CD14-positive monocyte (primary cell): Measurements from ENCODE around the gene MED20. TPM values are rescaled to one million over a fixed set of nuclear protein-coding genes. Genes with fewer than 3 reads are reported as not detected.

Experiments used
- DNase-seq, 3 donors: peaks; one replicate each; pipeline ENCODE4 v3.0.0-alpha.2; 2011 to 2022
- H2AFZ ChIP-seq: 2 replicates; pipeline ENCODE4 v1.6.0; 2012; ENCODE audit warnings: mild to moderate bottlenecking, low read depth, low read length, inconsistent platforms; ENCODE audit not compliant: insufficient read depth, poor library complexity, severe bottlenecking
- H3K27ac ChIP-seq, 2 donors: 1 replicate in 1 of 2; 2 replicates in 1 of 2; pipeline ENCODE4 v1.5.1; 2012 to 2013; ENCODE audit warnings: low read length in 2 of 2, control low read depth in 1 of 2, inconsistent platforms in 1 of 2, low read depth in 1 of 2, mild to moderate bottlenecking in 1 of 2
- H3K27me3 ChIP-seq, 2 donors: one replicate each; pipeline versions ENCODE4 v1.6.0 to v1.6.1; 2011 to 2013; ENCODE audit warnings: low read length in 2 of 2; ENCODE audit not compliant: control insufficient read depth in 2 of 2, insufficient read depth in 2 of 2
- H3K36me3 ChIP-seq, 2 donors: replicated peaks in 1 of 2; 1 replicate in 1 of 2; 2 replicates in 1 of 2; pipeline versions ENCODE4 v1.5.1 to v1.6.1; 2012 to 2013; ENCODE audit warnings: low read length in 2 of 2, control low read depth in 1 of 2, inconsistent platforms in 1 of 2, mild to moderate bottlenecking in 1 of 2; ENCODE audit not compliant: insufficient read depth in 2 of 2, control insufficient read depth in 1 of 2
- H3K4me1 ChIP-seq, 2 donors: 1 replicate in 1 of 2; 2 replicates in 1 of 2; pipeline versions ENCODE4 v1.5.1 to v1.6.1; 2012 to 2013; ENCODE audit warnings: low read length in 2 of 2, control low read depth in 1 of 2, inconsistent platforms in 1 of 2, mild to moderate bottlenecking in 1 of 2, moderate library complexity in 1 of 2; ENCODE audit not compliant: insufficient read depth in 2 of 2, control insufficient read depth in 1 of 2
- H3K4me2 ChIP-seq: replicated peaks from 2 replicates; pipeline ENCODE3; 2012; ENCODE audit warnings: low read length, moderate library complexity, mild to moderate bottlenecking; ENCODE audit not compliant: poor library complexity, severe bottlenecking; ENCODE audit errors: extremely low read depth
- H3K4me3 ChIP-seq, 3 experiments: fragments of 200-600 bp in 1 of 3; sonication (generic) in 1 of 3; replicated peaks in 1 of 3; 1 replicate in 2 of 3; 2 replicates in 1 of 3; pipeline ENCODE4 v1.5.1; 2011 to 2013; ENCODE audit warnings: low read length in 3 of 3, mild to moderate bottlenecking in 3 of 3, control low read depth in 2 of 3, low read depth in 2 of 3, inconsistent platforms in 1 of 3, moderate library complexity in 1 of 3
- H3K79me2 ChIP-seq: 2 replicates; pipeline ENCODE4 v1.6.0; 2012; ENCODE audit warnings: mild to moderate bottlenecking, control low read depth, inconsistent platforms, low read length, moderate library complexity; ENCODE audit not compliant: insufficient read depth
- H3K9ac ChIP-seq: 2 replicates; pipeline ENCODE4 v1.6.0; 2017; ENCODE audit warnings: low read length, mild to moderate bottlenecking; ENCODE audit not compliant: insufficient read depth, poor library complexity, severe bottlenecking
- H3K9me3 ChIP-seq, 2 donors: replicated peaks in 1 of 2; 1 replicate in 1 of 2; 2 replicates in 1 of 2; pipeline versions ENCODE4 v1.5.1 to v1.6.1; 2012 to 2013; ENCODE audit warnings: low read length in 2 of 2, control low read depth in 1 of 2; ENCODE audit not compliant: control insufficient read depth in 1 of 2, insufficient read depth in 1 of 2
- H4K20me1 ChIP-seq: 2 replicates; pipeline ENCODE4 v1.6.0; 2012; ENCODE audit warnings: mild to moderate bottlenecking, low read length, control low read depth, moderate library complexity; ENCODE audit not compliant: insufficient read depth
- H3K27ac Mint-ChIP-seq, 7 donors: one replicate each; pipeline ENCODE4 v1.8.0; 2020; ENCODE audit warnings: mild to moderate bottlenecking in 7 of 7, mixed read lengths in 7 of 7, moderate library complexity in 6 of 7, inconsistent platforms in 2 of 7
- H3K27me3 Mint-ChIP-seq, 3 donors: one replicate each; pipeline ENCODE4 v1.8.0; 2021 to 2022; ENCODE audit warnings: low read depth in 3 of 3, mild to moderate bottlenecking in 3 of 3, mixed read lengths in 3 of 3, moderate library complexity in 3 of 3, inconsistent platforms in 1 of 3
- H3K36me3 Mint-ChIP-seq, 2 donors: one replicate each; pipeline ENCODE4 v1.8.0; 2020; ENCODE audit warnings: mixed read lengths in 2 of 2, inconsistent platforms in 1 of 2, mild to moderate bottlenecking in 1 of 2
- H3K4me1 Mint-ChIP-seq: one replicate; pipeline ENCODE4 v1.8.0; 2020; ENCODE audit warnings: mild to moderate bottlenecking, mixed read lengths
- H3K4me3 Mint-ChIP-seq, 2 donors: one replicate each; pipeline ENCODE4 v1.8.0; 2020; ENCODE audit warnings: mild to moderate bottlenecking in 2 of 2, mixed read lengths in 2 of 2, moderate library complexity in 1 of 2
- H3K9me3 Mint-ChIP-seq, 7 donors: one replicate each; pipeline ENCODE4 v1.8.0; 2020 to 2022; ENCODE audit warnings: mixed read lengths in 7 of 7, mild to moderate bottlenecking in 6 of 7, moderate library complexity in 6 of 7, inconsistent platforms in 2 of 7
- CTCF ChIP-seq: fragments of 200-600 bp; IDR thresholded peaks from one replicate; pipeline ENCODE4 v1.8.0; 2022; ENCODE audit warnings: antibody characterized with exemption, mild to moderate bottlenecking
- WGBS: methylation state at CpG from one replicate; pipeline ENCODE4 v1.1.5; 2013; ENCODE audit warnings: missing lambda C conversion rate; ENCODE audit not compliant: insufficient coverage; 5-methylcytosine and 5-hydroxymethylcytosine counted together
- intact Hi-C, 2 donors: fragments of 100-400 bp; cut with micrococcal nuclease; formaldehyde crosslinking; loops; one replicate each; pipeline versions ENCODE4 v1.15.0 to v1.15.1; 2023
- polyA plus RNA-seq, 3 donors: library from polyadenylated mRNA; depleted of rRNA in 1 of 3; unstranded in 2 of 3; stranded (reverse) in 1 of 3; fragments of 300-500 nt in 2 of 3; fragments of >200 nt in 1 of 3; fragmentation: Illumina TruSeq in 2 of 3; gene quantifications; 1 replicate in 2 of 3; 2 replicates in 1 of 3; pipeline ENCODE4 v1.2.3, GENCODE V29; 2012 to 2021

MED20 gene
- polyA plus RNA-seq, 3 donors: 6.3 to 16.2 (median 13.6) TPM

- Mint-ChIP-seq H3K4me1 (no peaks in the 10 kb centered on the region), H3K27me3 (peaks cover under 1 to 2% (median 1%) of the 10 kb centered on the region in 3 donors), H3K9me3 (peaks cover 0 to 9% (median 3%) of the 10 kb centered on the region in 7 donors), H3K36me3 (no peaks in the 10 kb centered on the region), H3K27ac (peak overlapping the region in 1 of 7 donors; percentile 57), H3K4me3 (no peak overlapping the region)
- Histone ChIP-seq H3K36me3 (no peaks in the 10 kb centered on the region), H3K4me3 (no peak overlapping the region), H3K9me3 (no peaks in the 10 kb centered on the region), H4K20me1 (no peaks in the 10 kb centered on the region), H3K4me1 (no peaks in the 10 kb centered on the region), H3K27ac (no peak overlapping the region), H3K9ac (no peak overlapping the region), H3K4me2 (no peak overlapping the region), H3K79me2 (no peaks in the 10 kb centered on the region), H3K27me3 (no peaks in the 10 kb centered on the region), H2AFZ (no peak overlapping the region)
- WGBS: 100% methylated on average over 1 of the region's 2 CpGs
- TF ChIP-seq CTCF: no peak
- no peak for DNase-seq
- intact Hi-C loops: no loop called here
These were observed 33.7 kb upstream of the MED20 start for GRCh38 chr6:41954668-41955067.

GRCh38 chr6:41947581-41948220 lies 26.8 kb upstream of the MED20 start:
- no peak for DNase-seq
- peaks cover 15 to 22% of the 10 kb centered on the region in 2 donors for H3K4me1 ChIP-seq
- peaks cover 10% of the 10 kb centered on the region for H3K79me2 ChIP-seq
- H3K4me2 ChIP-seq: no peak overlapping the region
- H3K27me3 Mint-ChIP-seq: peaks cover 0 to 3% (median 2%) of the 10 kb centered on the region in 3 donors
- peak overlapping the region in 1 of 7 donors; percentile 45 for H3K27ac Mint-ChIP-seq
- 87% methylated on average over 10 of the region's 10 CpGs for WGBS
- no peak overlapping the region for H3K9ac ChIP-seq
- H3K36me3 ChIP-seq: no peaks in the 10 kb centered on the region
- H2AFZ ChIP-seq: no peak overlapping the region
- H3K27me3 ChIP-seq: no peaks in the 10 kb centered on the region
- no peak overlapping the region for H3K27ac ChIP-seq
- H3K9me3 ChIP-seq: no peaks in the 10 kb centered on the region
- no peak overlapping the region for H3K4me3 ChIP-seq
- H3K36me3 Mint-ChIP-seq: no peaks in the 10 kb centered on the region
- no peaks in the 10 kb centered on the region for H4K20me1 ChIP-seq
- H3K4me1 Mint-ChIP-seq: peaks cover 13% of the 10 kb centered on the region
- peaks cover 0 to 3% (median 0%) of the 10 kb centered on the region in 7 donors for H3K9me3 Mint-ChIP-seq
- H3K4me3 Mint-ChIP-seq: no peak overlapping the region
- intact Hi-C loops: loop anchor here in 1 of 2 donors (2.0 kb wide), 1 partner anchor 17 kb away; no protein-coding TSS in a partner anchor
- no peak for TF ChIP-seq CTCF
